GM21526 (cell line): ENCODE measurements around the gene PRRC1.

Source experiments
- ATAC-seq: cut with Tn5 transposase; IDR thresholded peaks from one replicate; pipeline ENCODE4 v1.9.1; 2021; ENCODE audit warnings: moderate library complexity; ENCODE audit not compliant: unreplicated experiment, low FRiP score

Gene PRRC1

GRCh38 chr5:127517480-127518318 lies at the start of gene PRRC1:
TSS of gene PRRC1 (plus strand) at chr5:127517640. CDS start at chr5:127523480, 5,840 bp downstream.
- peak; percentile 92 for ATAC-seq

DNA sequence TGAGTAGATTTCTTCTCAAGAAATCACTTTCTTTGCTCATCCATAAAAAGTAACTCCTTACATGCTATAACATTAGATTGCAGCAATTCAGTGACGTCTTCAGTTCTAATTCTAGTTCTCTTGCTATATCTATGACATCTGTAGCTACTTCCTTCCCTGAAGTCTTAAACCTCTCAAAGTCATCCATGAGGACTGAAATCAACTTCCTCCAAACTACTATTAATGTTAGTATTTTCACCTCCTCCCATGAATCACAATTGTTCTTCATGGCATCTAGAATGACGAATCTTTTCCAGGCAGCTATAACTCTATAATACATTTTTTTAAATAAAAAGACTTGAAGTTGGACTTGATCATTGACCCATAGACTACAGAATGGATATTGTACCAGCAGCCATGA lies 46.2 kb upstream of the PRRC1 start:
- no peak for ATAC-seq

DNA sequence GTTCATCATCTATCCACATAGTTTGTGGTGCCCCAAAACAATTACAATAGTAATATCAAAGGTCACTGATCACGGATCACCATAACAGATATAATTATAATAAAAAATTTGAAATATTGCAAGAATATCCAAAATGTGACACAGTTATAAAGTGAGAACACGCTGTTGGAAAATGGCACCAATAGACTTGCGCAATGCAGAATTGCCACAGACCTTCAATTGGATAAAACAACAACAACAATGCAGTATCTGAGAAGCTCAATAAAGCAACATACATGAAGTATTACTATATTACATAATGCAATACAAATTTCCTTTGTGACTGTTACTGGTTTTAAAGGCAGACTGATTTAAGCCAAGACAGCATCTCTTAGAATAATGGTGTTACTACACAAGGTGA lies 44.7 kb upstream of the PRRC1 start:
- no peak for ATAC-seq

GRCh38 chr5:127486471-127486870 lies 31.0 kb upstream of the PRRC1 start:
- no peak for ATAC-seq

DNA sequence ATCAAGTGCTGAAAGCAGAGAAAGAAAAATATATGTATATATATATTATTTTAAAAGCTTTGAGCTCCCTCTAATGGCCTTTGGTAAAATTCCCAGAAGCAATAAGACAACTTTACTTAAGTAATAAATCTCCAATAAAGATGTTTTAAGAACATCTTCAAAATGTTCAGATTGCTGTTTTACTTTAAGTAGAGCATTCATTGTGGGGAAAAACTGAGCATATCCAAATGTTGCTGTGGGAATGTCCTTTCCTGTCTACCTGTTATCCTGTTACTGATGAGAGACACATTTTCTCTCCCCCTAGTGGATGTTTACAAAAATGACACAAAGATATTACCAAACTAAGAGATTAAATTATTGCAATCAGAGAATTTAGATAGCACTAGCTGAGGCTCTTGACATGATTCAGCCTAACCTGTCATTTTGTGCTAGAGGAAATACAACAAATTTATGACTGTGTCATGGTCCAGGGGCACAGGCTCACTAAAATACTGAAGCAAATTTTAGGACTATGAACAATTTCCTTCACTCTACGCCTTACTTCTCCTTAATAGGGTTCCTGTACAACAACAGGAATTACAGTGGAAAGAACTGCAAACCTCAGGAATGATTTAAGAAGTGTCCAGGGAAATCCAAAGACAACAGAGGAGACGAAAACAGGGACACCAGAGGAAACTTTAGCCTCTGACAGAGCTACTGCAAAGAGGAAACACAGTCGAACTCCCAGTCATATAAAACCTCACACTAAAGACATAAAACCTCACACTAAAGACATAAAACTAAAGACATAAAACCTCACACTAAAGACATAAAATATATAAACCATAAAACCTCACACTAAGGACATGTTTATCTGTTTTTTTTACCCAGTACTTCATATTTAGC lies 24.3 kb upstream of the PRRC1 start:
- peak; percentile 85 for ATAC-seq

GRCh38 chr5:127498548-127498947 lies 18.9 kb upstream of the PRRC1 start:
- no peak for ATAC-seq

GRCh38 chr5:127505905-127506304 lies 11.5 kb upstream of the PRRC1 start:
- no peak for ATAC-seq

- no peak for ATAC-seq
These were observed 10.8 kb upstream of the PRRC1 start for GRCh38 chr5:127506616-127507015.

- no peak for ATAC-seq
These were observed 8.6 kb upstream of the PRRC1 start for GRCh38 chr5:127508644-127509373.

GRCh38 chr5:127513408-127513970 lies 4.0 kb upstream of the PRRC1 start:
- ATAC-seq, result no peak

- no peak for ATAC-seq
These were observed 2.6 kb upstream of the PRRC1 start for GRCh38 chr5:127514816-127515215.

GRCh38 chr5:127515693-127516440 lies 1.6 kb upstream of the PRRC1 start:
- no peak for ATAC-seq

- peak; percentile 23 for ATAC-seq
These were observed 345 bp upstream of the PRRC1 start for GRCh38 chr5:127517110-127517479.

GRCh38 chr5:127518319-127518621 lies 830 bp downstream of the PRRC1 start:
- peak; percentile 43 for ATAC-seq

DNA sequence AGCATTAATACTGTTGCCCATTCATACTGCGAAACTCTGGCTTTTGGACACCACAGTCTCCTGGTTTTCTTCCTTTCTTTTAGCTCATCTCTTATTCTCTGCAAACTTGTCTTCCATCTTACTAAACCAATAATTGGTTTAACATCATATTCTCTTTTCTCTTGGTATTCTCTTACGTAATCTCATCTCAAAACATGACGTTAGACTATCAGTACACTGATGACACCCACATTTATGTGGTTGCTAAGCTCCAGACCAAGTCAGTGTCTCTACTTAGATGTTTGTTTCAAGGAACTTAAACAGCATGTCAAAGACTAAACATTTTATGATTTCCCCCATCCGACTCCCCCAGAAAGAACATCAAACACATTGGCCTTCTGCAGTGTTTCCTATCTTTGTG lies 2.1 kb downstream of the PRRC1 start:
- no peak for ATAC-seq

DNA sequence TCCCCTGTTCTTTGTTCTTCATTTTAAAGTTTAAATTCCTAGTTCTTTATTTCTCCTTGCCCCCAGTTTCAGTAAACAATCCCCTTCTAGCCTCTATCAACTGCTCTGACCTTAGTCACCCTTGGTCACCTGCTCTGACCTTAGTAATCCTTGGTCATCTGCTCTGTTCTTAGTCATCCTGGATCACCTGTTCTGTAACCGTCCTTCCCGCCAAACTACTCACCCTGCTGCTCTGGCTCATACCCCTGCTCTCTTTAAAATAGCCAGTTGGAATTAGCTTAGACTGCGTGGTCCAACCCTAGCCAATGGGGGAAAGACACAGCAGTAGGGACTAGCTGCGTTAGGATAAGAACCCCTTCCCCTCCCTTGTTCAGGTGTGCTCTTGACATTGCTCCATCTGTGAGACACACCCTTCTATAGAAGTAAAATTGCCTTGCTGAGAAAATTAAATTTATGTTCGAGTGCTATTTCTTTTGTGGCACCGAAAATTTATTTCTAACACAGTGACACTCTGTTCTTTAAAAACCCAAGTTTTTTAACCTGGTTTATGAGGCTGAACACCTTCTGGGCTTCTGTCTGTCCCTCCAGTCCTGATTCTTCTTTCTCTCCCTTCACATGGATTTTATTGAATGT lies 3.8 kb downstream of the PRRC1 start:
- no peak for ATAC-seq

DNA sequence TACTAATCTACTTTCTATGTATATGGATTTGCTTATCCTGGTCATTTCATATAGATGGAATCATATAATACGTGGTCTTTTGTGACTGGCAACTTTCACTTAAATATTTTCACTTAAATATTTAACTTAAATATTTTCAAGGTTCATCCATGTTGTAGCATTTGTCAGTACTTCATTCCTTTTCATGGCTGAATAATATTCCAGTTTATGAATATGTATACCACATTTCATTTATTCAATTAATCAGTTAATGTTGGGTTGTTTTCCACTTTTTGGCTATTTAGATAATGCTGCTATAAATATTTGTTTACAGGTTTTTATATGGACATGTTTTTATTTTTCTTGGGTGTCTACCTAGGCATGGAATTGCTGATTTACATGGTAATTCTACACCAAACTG lies 7.7 kb downstream of the PRRC1 start:
- no peak for ATAC-seq

DNA sequence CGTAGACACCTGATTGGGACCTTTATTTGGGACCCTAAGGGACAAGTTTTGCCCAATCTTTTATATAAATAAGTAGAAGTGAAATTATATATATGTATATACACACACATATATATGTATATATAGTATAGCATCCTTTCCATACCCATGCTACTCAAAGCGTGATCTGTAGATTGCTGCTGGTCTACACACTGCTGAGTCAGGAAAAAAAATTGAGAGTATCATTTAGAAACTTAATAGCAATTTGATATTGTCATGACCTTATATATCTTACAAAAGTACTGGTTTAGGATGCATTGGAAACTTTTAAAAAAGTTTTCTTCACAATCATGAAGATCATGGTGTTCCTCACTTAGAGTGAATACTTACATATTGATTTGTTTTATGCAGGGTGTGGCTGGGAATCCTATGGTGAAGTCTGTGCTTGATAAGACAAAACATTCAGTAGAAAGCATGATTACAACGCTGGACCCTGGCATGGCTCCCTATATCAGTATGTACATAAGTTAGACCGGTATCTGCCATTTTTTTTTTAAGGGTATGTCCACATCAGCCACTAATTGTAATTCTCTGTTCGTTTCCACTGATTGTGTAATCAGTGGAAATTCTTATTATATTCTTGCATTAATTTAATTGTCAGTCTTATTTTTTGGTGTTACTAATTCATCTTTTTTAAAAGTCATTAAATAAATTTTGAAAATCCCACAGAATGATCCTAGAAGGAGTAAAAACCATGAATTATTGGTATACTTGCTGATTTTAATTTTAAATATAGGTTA lies 12.7 kb downstream of the PRRC1 start:
- no peak for ATAC-seq

GRCh38 chr5:127536687-127537086 lies 19.2 kb downstream of the PRRC1 start:
- no peak for ATAC-seq
